GM06990 (cell line): ENCODE results near the gene MYOT.

Source experiments
- DNase-seq: peaks from one replicate; pipeline ENCODE4 v3.0.0-alpha.2; 2011; ENCODE audit not compliant: insufficient read length; ENCODE audit errors: extremely low read depth
- H3K27me3 ChIP-seq: replicated peaks from 2 replicates; pipeline ENCODE4 v1.6.0; 2011; ENCODE audit warnings: low read length; ENCODE audit not compliant: control insufficient read depth, insufficient read depth
- H3K36me3 ChIP-seq: 2 replicates; pipeline ENCODE4 v1.5.1; 2011; ENCODE audit warnings: low read length; ENCODE audit not compliant: control insufficient read depth, insufficient read depth
- H3K4me3 ChIP-seq: replicated peaks from 2 replicates; pipeline ENCODE4 v1.5.1; 2011; ENCODE audit warnings: low read depth, mild to moderate bottlenecking, control low read depth, low read length
- TF ChIP-seq, protein P1 (sequence below): IDR thresholded peaks from 2 replicates; pipeline ENCODE4 v1.5.1; 2011; ENCODE audit warnings: low read length, control low read depth, mild to moderate bottlenecking, inconsistent platforms; ENCODE audit not compliant: insufficient read depth, poor library complexity, severe bottlenecking

Gene MYOT

DNA sequence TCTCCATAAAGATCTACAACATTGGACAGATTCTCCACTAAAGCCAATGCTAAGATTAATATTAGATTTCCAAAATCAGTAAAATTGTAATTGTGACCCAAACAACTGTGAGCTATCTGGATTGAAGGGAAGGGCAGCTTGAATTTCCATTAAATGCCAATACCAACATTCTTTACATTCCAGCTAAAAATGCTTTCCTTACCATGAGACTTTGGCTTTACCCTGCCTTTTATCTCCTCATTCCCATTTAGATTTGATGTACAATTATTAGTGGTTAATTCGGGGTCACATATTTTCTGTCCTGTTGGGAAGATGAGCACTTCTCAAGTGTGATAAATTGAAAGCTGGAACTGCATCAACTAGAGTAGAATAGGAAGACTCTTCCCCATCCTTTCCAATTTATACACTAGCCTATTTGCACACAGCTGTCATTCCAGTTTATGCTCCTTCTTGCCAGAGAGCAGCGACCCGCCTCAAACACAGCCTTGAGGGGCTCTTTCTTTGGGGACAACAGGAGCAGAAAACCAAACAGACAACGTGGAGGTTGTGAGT, 33.1 kb upstream of the MYOT start:
- Histone ChIP-seq H3K36me3 (no peaks in the 10 kb centered on the region), H3K4me3 (no peak overlapping the region), H3K27me3 (no peaks in the 10 kb centered on the region)
- TF ChIP-seq, protein P1, sequence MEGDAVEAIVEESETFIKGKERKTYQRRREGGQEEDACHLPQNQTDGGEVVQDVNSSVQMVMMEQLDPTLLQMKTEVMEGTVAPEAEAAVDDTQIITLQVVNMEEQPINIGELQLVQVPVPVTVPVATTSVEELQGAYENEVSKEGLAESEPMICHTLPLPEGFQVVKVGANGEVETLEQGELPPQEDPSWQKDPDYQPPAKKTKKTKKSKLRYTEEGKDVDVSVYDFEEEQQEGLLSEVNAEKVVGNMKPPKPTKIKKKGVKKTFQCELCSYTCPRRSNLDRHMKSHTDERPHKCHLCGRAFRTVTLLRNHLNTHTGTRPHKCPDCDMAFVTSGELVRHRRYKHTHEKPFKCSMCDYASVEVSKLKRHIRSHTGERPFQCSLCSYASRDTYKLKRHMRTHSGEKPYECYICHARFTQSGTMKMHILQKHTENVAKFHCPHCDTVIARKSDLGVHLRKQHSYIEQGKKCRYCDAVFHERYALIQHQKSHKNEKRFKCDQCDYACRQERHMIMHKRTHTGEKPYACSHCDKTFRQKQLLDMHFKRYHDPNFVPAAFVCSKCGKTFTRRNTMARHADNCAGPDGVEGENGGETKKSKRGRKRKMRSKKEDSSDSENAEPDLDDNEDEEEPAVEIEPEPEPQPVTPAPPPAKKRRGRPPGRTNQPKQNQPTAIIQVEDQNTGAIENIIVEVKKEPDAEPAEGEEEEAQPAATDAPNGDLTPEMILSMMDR, result no peak
- no peak for DNase-seq

GRCh38 chr5:137836298-137836697, 31.4 kb upstream of the MYOT start:
- Histone ChIP-seq H3K27me3 (no peaks in the 10 kb centered on the region), H3K36me3 (no peaks in the 10 kb centered on the region), H3K4me3 (no peak overlapping the region)
- no peak for DNase-seq
- TF ChIP-seq, protein P1, result no peak

DNA sequence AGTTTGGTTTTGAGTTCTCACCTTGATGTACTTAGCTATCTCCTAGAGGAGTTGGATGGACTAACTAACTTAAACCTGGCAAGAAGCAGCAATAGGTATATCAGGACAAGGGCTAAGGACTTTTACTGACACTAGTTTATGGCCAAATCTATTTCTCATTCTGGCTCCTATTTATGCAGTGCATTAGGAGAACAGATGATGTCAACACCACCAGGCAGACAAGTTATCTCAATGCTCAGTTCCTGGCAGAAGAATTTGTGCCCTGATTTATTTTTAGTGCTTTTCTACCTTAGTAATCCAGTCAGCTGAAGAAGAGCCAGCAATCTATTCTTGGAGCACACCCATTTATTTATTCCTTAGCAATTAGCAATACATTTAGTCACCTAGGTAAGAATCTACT, 30.7 kb upstream of the MYOT start:
- no peak overlapping the region for H3K4me3 ChIP-seq
- H3K36me3 ChIP-seq, result no peaks in the 10 kb centered on the region
- H3K27me3 ChIP-seq, result no peaks in the 10 kb centered on the region
- no peak for DNase-seq
- TF ChIP-seq, protein P1, result no peak

GRCh38 chr5:137837491-137838394, 29.9 kb upstream of the MYOT start:
- H3K27me3 ChIP-seq, result no peaks in the 10 kb centered on the region
- TF ChIP-seq, protein P1, result no peak
- H3K4me3 ChIP-seq, result no peak overlapping the region
- H3K36me3 ChIP-seq, result no peaks in the 10 kb centered on the region
- DNase-seq, result no peak

GRCh38 chr5:137838976-137839375, 28.7 kb upstream of the MYOT start:
- TF ChIP-seq, protein P1, result no peak
- H3K27me3 ChIP-seq, result no peaks in the 10 kb centered on the region
- H3K4me3 ChIP-seq, result no peak overlapping the region
- H3K36me3 ChIP-seq, result no peaks in the 10 kb centered on the region
- DNase-seq, result no peak
